Colonic mucosa (tissue), 4 donors: ENCODE results near the gene MRPL16. TPM values are rescaled to one million over a fixed set of nuclear protein-coding genes. Genes with fewer than 3 reads are reported as not detected.
A peak's percentile ranks its signal among the peaks of the same experiment; 100 is the strongest.
"Not testable (repeated sequence)": the region's sequence is repeated elsewhere in the genome, so short reads cannot be mapped to it uniquely, and the experiment has no call there.

Experiments
- DNase-seq: peaks from one replicate; pipeline ENCODE4 v3.0.0-alpha.2; 2020
- H3K27ac ChIP-seq: fragments of 200-600 bp; one replicate; pipeline ENCODE4 v1.8.0; 2021
- H3K27me3 ChIP-seq: fragments of 200-600 bp; one replicate; pipeline ENCODE4 v1.8.0; 2021
- H3K36me3 ChIP-seq: fragments of 200-600 bp; one replicate; pipeline ENCODE4 v1.8.0; 2021
- H3K4me1 ChIP-seq: fragments of 200-600 bp; one replicate; pipeline ENCODE4 v1.8.0; 2021; ENCODE audit warnings: mild to moderate bottlenecking
- H3K4me3 ChIP-seq: fragments of 200-600 bp; one replicate; pipeline ENCODE4 v1.8.0; 2021
- H3K9ac ChIP-seq, 2 donors: one replicate each; pipeline ENCODE4 v1.7.0; 2013; ENCODE audit warnings: control low read depth in 2 of 2, low read depth in 2 of 2, low read length in 2 of 2
- H3K9me3 ChIP-seq: fragments of 200-600 bp; one replicate; pipeline ENCODE4 v1.8.0; 2021
- CTCF ChIP-seq: fragments of 200-600 bp; IDR thresholded peaks from one replicate; pipeline ENCODE4 v1.8.0; 2022; ENCODE audit warnings: antibody characterized with exemption, mild to moderate bottlenecking
- intact Hi-C: fragments of 100-400 bp; cut with DNase I; formaldehyde crosslinking; loops from one replicate; pipeline ENCODE4 v1.14.1; 2022
- total RNA-seq, 2 donors: library from RNA; stranded (reverse); fragmentation: NEBNext Ultra II Directional in 1 of 2; extraction: Animal tissue kit (Norgen Biotek cat#: 25700) in 1 of 2; gene quantifications; one replicate each; pipeline ENCODE4 v1.2.1, GENCODE V29; 2021
- donor health status: healthy.
- donor health status: DM: no; HTN: no; CAD: no.
- donor health status: DM: no; HTN: no; CAD: no.

MRPL16 gene
- 10 to 100 TPM; 51.6 to 91.3 TPM for total RNA-seq

- Histone ChIP-seq H3K4me3 (peak within 1 kb of the TSS; percentile 59), H3K27ac (peak within 1 kb of the TSS; percentile 81), H3K4me1 (no peaks in the 10 kb centered on the region), H3K9me3 (no peaks in the 10 kb centered on the region), H3K9ac (peak within 1 kb of the TSS; percentile 89 to 91), H3K36me3 (no peaks in the 10 kb centered on the region), H3K27me3 (no peaks in the 10 kb centered on the region)
- TF ChIP-seq CTCF: peak; percentile 17
- DNase-seq: peak; percentile 92
- intact Hi-C loops: no loop called here
Measured at GRCh38 chr11:59810189-59810910, at the start of gene MRPL16. MRPL16 (minus strand) TSS chr11:59810778; CDS start chr11:59810658, 120 bp downstream.

DNA sequence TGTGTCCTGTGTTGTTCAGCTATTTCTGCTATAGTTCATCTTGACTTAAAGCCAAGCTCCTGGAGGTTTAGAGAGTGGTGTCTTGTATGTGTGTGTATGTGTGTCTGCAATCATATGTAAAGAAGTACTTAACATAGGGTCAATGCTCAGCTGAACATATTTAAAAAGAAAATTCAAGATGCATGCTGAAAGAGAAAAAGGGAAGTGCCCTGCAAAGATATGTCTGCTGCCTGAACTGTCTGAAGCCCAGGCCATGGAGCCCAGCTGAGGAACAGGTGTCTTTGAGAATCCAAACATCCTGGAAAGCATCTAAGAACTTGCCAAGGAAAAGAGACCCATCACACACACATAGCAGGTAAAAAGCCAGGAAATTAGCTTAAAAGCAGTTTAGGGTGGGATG, 49.1 kb upstream of the MRPL16 start:
- no peak for DNase-seq
- no peak for TF ChIP-seq CTCF
- no peak overlapping the region for H3K4me3 ChIP-seq
- H3K9me3 ChIP-seq: no peaks in the 10 kb centered on the region
- no peaks in the 10 kb centered on the region for H3K36me3 ChIP-seq
- no peaks in the 10 kb centered on the region for H3K4me1 ChIP-seq
- no peak overlapping the region for H3K27ac ChIP-seq
- no peaks in the 10 kb centered on the region for H3K27me3 ChIP-seq
- H3K9ac ChIP-seq: no peak overlapping the region
- intact Hi-C loops: no loop called here

- H3K36me3 ChIP-seq: no peaks in the 10 kb centered on the region
- TF ChIP-seq CTCF: no peak
- H3K9ac ChIP-seq: no peak overlapping the region
- DNase-seq: no peak
- intact Hi-C loops: no loop called here
- no peak overlapping the region for H3K4me3 ChIP-seq
- H3K9me3 ChIP-seq: no peaks in the 10 kb centered on the region
- no peaks in the 10 kb centered on the region for H3K27me3 ChIP-seq
- H3K27ac ChIP-seq: no peak overlapping the region
- no peaks in the 10 kb centered on the region for H3K4me1 ChIP-seq
Measured at GRCh38 chr11:59857439-59858434, 47.2 kb upstream of the MRPL16 start.

DNA sequence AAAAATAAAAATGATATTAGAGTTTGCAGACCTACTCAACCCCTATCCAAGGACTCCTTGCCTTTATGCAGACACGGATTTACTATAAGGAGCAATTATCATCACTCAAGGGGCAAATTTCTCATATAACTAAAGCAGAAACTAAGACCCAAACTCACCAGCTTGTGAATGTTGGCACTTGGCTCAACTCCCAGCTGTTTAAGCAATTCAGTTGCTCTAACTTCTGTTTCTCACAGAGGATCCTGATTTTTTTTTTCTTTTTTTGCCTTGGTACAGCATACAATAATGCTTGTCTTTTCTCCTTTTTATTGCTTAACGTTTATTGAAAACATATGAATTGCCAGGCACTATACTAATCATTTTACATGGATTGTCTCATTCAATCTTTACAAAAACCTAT, 44.3 kb upstream of the MRPL16 start:
- intact Hi-C loops: no loop called here
- Histone ChIP-seq H3K9me3 (no peaks in the 10 kb centered on the region), H3K27me3 (no peaks in the 10 kb centered on the region), H3K27ac (no peak overlapping the region), H3K9ac (no peak overlapping the region), H3K4me3 (no peak overlapping the region), H3K36me3 (no peaks in the 10 kb centered on the region), H3K4me1 (no peaks in the 10 kb centered on the region)
- DNase-seq: no peak
- no peak for TF ChIP-seq CTCF

- not testable (repeated sequence) for DNase-seq
Measured at GRCh38 chr11:59851416-59851815, 40.8 kb upstream of the MRPL16 start.

GRCh38 chr11:59849551-59849950, 39.0 kb upstream of the MRPL16 start:
- H3K9ac ChIP-seq, DNase-seq, H3K4me3 ChIP-seq, H3K4me1 ChIP-seq, intact Hi-C loops, H3K27me3 ChIP-seq, H3K9me3 ChIP-seq, H3K36me3 ChIP-seq: not testable (repeated sequence)
- peak overlapping the region; percentile 74 for H3K27ac ChIP-seq

More at GRCh38 chr11:59851416-59851815, 40.8 kb upstream of the MRPL16 start:
- H3K4me1 ChIP-seq, H3K36me3 ChIP-seq, intact Hi-C loops, H3K27me3 ChIP-seq, H3K9ac ChIP-seq, H3K27ac ChIP-seq, H3K9me3 ChIP-seq, H3K4me3 ChIP-seq: not testable (repeated sequence)
